GM18511 (cell line): ENCODE data around the gene BPIFA3.

Source experiments
- ATAC-seq: cut with Tn5 transposase; IDR thresholded peaks from one replicate; pipeline ENCODE4 v1.9.1; 2021; ENCODE audit warnings: mild to moderate bottlenecking, moderate library complexity; ENCODE audit not compliant: unreplicated experiment

BPIFA3 gene

DNA sequence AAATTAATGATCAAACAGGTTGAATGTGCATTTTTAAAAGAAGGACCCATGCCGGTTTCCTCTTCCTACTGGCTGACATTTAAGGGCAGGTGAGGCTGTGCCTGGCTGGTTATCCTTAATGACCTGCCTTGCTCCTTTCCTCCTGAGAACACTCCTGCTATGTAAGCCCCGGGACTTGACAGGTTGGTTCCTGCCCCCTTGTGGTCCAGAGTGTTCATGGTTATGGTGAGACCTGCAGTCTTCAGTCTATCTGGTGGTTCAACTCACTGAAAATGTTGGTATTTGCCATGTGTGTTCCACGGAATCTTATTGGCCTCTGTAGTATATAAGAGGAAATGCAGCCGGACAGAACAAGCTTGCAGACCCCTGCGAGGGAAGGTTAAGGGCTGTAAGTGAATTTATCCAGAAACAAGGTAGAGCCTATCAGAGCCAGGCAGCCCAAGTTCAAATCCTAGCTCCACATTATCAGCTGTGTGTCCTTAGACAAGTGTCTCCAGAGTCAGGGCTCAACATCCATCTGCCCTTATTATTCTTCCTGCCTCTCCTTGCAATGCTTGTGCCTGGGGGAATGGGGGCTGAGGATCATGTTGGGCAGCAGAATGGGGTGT, 5.2 kb upstream of the BPIFA3 start:
- ATAC-seq, result no peak

GRCh38 chr20:33224399-33224798, 7.2 kb downstream of the BPIFA3 start:
- ATAC-seq, result no peak

DNA sequence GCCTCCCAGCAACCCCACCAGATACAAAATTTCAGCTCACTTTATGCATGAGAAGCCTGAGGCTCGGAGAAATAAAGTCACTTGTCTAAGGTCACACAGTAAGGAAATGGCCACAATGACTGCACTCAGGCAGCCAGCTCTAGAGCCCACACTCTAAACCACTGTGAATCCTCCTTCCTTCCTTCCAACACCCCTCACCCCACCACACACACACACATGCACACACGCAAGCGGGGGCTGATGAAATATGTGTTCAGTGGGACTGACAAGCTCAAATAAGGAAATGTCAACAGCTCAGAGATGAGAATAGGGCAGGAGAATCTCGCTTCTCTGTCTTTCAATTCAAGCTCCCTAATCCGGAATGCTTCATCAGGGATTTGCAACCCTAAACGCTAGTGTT, 12.7 kb downstream of the BPIFA3 start:
- ATAC-seq, result no peak

DNA sequence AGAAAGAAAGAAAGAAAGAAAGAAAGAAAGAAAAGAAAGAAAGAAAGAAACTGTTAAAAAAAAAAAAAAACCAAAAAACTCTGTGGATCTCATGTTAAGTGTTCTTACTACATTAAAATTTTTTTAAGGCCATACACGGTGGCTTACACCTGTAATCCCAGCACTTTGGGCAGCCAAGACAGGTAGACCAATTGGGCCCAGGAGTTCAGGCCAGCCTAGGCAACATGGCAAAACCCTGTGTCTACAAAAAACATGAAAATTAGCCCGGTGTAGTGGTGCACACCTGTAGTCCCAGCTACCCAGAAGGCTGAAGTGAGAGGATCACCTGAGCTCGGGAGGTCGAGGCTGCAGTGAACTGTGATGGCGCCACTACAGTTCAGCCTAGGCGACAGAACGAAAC, 14.1 kb downstream of the BPIFA3 start:
- no peak for ATAC-seq

GRCh38 chr20:33232486-33233072, 15.4 kb downstream of the BPIFA3 start:
- no peak for ATAC-seq

DNA sequence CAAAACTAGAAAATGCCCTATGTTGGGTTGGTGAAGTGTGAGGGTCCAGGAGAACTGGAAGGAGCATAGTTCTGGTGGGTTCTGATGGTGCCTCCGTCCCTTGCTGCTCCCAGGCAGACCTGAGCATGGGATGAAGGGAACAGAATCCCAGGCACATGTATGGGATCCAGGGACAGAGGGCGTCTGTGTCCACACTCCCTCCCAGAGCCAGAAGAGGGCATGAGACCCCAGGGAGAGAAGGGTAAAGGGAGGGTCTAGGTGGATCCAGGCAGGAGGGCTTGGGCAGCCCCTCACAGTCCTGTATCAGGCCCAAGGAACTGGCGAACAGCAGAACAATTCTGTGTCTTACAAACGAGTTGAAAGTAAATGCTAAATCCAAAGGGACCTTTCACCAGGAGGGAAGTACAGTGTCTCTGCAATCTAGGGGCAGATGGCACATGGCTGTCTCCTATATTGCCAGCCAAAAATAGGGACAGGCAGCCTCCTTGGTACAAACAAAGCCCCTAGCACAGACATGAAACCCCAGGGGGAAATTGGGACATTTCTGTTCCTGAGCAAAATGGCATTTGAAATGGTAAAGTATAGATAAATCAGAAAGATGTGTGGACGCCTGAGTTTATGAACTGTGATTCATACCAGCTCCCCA, 16.1 kb downstream of the BPIFA3 start:
- no peak for ATAC-seq

- ATAC-seq, result no peak
Observed at GRCh38 chr20:33234050-33234449, 16.9 kb downstream of the BPIFA3 start.

DNA sequence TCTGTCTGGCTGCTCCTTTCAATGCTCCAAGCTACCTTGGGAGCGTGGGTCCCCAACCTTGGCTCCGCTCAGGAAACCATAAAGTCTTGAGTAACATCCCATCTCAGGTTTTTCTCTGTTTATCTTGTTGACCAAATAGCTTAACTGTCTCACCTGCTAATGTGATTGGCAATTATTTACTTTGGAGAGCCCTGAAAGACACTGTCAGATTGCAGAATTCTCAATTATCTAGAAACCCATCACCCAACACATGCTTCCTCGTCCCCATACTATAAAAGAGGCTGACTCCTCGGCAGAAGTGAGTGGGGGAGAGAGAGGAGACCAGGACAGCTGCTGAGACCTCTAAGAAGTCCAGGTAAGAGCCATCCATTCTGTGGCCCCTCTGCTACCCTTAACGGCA, 18.5 kb downstream of the BPIFA3 start, which contains the start of gene BPIFA1:
TSS of gene BPIFA1 (plus strand) at position 301 of the 400 bp plus-strand sequence. CDS start 1,716 bp downstream, outside the sequence.
- no peak for ATAC-seq

DNA sequence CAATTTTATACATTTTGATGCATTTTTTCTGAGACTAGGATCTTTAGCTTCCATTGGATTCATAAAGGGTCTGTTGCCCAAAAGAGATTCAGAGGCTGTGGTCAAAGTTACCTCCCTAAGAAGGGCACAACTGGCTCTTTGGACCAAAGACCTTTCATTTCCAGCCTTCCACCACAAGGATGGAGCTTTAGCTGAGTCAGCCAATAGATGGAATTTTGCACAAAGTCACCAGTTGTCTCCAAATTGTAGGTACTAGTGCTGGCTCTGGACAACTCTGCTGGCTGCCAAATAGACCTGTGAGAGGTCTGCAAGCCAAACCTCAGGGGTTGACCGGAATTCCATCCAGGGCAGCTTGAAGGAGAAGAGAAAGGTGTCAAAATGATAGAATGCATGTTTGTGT, 19.2 kb downstream of the BPIFA3 start:
- ATAC-seq, result no peak

DNA sequence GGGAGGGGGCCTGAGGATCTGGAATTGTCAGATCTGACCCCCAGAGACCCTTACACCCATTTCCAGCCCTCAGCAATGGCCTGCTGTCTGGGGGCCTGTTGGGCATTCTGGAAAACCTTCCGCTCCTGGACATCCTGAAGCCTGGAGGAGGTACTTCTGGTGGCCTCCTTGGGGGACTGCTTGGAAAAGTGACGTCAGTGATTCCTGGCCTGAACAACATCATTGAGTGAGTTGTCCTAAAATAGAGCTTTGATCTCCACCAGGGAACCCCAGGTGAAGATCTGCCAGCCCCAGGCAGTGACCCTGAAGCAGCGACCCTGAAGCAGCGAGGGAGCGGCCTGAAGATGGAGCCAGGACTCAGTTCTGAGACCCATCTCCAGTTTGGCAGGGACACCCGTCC, 20.8 kb downstream of the BPIFA3 start:
- no peak for ATAC-seq

DNA sequence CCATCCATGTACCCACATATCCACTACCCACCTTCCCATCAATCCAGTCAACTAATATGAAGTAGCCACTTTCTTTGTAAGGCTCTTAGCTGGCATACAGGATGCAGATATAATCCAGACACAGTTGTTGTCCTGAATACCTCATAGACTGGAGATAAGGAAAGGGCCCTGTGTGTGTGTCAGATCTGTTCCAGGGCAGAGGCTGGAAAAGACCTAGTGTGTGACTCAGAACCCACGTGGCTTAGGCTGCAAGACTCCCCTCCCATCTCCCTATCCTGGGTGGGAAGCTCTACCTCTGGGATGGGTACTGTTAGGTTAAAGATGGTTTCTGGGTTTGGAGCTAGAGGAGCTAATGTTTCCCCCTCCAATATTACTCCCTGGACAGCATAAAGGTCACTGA, 22.3 kb downstream of the BPIFA3 start:
- ATAC-seq, result no peak

DNA sequence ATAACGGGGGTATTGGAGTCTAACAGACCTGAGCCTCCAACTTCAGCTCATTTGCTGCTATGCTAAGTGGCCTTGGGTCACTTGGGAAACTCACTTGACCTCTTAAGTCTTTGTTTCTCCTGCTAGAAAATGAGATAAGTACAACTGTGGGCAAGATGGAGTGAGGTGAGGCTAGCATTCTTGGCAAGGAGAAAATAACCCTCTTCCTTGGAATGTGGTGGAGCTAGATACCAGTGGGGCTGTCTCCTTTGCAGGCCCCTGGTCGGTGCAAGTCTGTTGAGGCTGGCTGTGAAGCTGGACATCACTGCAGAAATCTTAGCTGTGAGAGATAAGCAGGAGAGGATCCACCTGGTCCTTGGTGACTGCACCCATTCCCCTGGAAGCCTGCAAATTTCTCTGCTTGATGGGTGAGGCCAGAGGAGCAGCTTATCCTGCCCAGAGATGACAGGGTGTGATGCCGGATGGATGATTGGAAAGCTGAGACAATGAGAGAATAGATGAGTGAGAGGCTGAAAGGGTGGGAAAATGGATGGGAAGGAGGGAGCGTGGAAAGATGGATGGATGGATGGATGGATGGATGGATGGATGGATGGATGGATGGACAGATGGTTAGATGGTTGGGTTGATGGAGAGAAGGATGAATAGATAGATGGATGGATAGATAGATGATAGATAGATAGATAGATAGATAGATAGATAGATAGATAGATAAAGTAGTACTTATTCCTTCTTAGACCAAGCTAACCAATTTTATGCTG, 23.0 kb downstream of the BPIFA3 start:
- no peak for ATAC-seq

DNA sequence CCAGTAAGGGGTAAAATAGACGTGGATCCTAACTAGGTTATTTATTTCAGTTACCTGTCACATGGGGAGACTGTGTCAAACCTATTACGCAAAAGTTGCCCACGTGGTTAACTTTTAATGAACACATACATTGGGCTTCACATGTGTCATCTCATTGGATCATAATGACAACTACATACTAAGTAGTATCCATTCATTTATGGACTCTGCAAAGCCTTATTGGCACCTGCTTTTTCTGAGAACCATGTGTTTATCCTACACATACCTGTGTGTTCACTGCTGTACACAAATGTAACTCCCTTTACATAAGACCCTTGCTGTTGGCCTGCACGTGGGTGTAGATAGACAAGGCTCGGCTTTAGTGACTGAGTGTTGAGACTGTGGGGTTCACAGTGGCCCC, 23.8 kb downstream of the BPIFA3 start:
- no peak for ATAC-seq

DNA sequence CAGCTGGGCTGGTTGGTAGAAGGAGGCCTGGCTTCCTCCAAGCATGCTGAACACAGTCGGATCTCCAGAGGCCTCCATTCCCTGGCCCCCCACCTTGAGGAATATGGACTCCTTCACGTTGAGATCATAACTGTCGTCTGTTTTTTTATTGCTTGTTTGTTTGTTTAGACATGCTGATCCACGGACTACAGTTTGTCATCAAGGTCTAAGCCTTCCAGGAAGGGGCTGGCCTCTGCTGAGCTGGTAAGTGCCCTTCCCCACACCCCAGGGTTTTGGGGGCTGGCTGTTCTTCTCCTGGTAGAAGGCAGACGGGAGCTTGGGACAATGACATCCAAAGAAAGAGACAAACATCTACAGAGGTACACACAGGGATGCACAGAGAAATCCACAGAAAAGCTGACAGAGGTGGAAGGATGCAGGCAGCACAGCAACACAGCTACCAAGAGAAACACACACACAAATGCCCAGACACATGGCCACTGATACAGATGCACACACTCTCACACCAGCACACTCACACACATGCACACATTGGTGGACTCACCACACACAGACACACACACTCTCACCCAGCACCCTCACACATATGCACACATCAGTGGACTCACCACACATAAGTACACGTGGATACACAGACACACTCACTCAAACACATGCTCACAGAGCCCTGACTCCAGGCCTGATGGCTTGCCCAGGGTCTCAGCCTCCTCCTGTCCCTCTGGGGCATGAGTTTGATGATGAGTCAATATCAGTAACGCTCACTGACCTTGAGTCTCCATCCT, 25.4 kb downstream of the BPIFA3 start:
- no peak for ATAC-seq

DNA sequence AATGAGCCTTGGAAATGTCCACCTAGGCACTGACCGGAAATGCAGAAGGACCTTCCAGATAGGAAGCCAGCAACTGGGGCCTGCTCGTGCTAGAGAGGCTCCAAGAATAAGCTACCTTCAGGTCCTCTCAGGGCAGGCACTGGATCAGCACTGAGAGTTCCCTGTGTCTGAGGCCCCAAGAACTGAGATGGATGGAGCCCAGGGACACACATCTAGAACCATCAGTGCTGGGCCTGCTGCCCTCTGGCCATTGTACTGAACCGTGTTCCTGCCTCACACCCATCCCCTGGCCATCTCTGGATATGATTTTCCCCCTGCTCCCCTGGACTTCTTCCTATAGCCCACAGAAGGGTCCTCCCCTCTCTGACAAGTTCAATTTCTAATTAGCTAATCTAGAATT, 28.9 kb downstream of the BPIFA3 start:
- ATAC-seq, result no peak

- no peak for ATAC-seq
Observed at GRCh38 chr20:33249456-33249855, 32.3 kb downstream of the BPIFA3 start.

- ATAC-seq, result no peak
Observed at GRCh38 chr20:33250666-33251065, 33.5 kb downstream of the BPIFA3 start.

GRCh38 chr20:33251496-33251895, 34.3 kb downstream of the BPIFA3 start:
- ATAC-seq, result no peak

DNA sequence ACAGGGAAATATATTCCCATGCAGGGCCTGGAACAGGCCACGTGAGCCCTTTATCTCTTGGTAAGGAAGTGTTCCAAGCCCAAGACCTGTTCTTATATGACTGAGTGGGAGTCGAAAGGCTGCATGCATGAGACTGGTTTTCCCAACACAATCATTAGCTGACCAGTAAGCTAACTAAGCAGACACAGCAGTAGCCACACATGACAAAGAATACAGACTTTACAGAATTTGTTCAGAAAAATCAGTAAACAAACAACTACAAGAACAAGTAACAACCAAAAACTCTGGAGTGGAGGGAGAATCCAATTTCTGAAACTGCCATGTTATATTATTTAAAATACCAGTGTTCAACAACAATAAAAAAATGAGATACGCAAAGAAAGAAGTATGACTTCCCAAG, 35.3 kb downstream of the BPIFA3 start:
- ATAC-seq, result no peak

GRCh38 chr20:33255005-33255404, 37.9 kb downstream of the BPIFA3 start:
- no peak for ATAC-seq

DNA sequence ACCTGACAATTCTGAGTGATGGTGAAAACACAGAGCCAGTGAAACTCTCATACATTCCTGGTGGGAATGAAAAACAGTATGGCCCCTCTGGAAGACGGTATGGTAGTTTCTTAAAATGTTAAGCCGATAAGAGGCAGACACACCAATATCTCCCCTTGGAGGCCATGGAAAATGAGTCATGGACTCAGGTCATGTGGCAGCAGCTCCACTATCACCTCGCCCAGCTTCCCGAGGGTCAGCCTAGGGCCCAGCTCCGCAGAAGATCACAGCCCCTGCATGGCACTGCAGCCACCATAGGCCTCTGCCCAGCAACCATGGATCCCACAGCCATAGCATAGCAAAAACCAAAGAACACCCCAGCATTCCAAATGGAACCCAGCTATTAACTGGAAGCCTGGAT, 40.1 kb downstream of the BPIFA3 start:
- ATAC-seq, result no peak
